H1 (cell line): ENCODE measurements around the gene WNT9B. TPM values are rescaled to one million over a fixed set of nuclear protein-coding genes. Genes with fewer than 3 reads are reported as not detected.

ENCODE experiments used
- CTCF ChIA-PET: fragments of 300-600 bp; sonication (Branson Sonifier 250); formaldehyde crosslinking; loops from one replicate; lab custom pipeline; 2021; ENCODE audit not compliant: partially characterized antibody; lab: Charles Lee
- POLR2A ChIA-PET: fragments of 300-600 bp; sonication (Branson Sonifier 250); formaldehyde crosslinking; loops from one replicate; lab custom pipeline; 2021; ENCODE audit warnings: inconsistent platforms; ENCODE audit not compliant: partially characterized antibody; lab: Charles Lee
- DNase-seq, 2 experiments: peaks; one replicate each; pipeline versions ENCODE4 v3.0.0 to v3.0.0-alpha.2; 2010 to 2022; ENCODE audit warnings: low spot score in 2 of 2, low read depth in 1 of 2, mixed read lengths in 1 of 2
- FAIRE-seq: peaks from 2 replicates; lab custom pipeline; 2011; peaks lifted over from hg19 to GRCh38; lab: Jason Lieb, UNC
- H2AFZ ChIP-seq: 2 replicates; pipeline ENCODE4 v1.8.1; 2012; ENCODE audit warnings: low read length, inconsistent platforms
- H2AK5ac ChIP-seq: 2 replicates; pipeline ENCODE4 v1.6.1; 2013; ENCODE audit warnings: low read depth, low read length
- H2BK120ac ChIP-seq: replicated peaks from 2 replicates; pipeline ENCODE3; 2013; ENCODE audit warnings: low read depth, low read length, inconsistent platforms
- H2BK12ac ChIP-seq: 2 replicates; pipeline ENCODE4 v1.6.1; 2013; ENCODE audit warnings: low read depth, low read length
- H2BK15ac ChIP-seq: 2 replicates; pipeline ENCODE4 v1.6.1; 2013; ENCODE audit warnings: low read length
- H2BK20ac ChIP-seq: 2 replicates; pipeline ENCODE4 v1.6.1; 2013; ENCODE audit warnings: low read length
- H2BK5ac ChIP-seq: 2 replicates; pipeline ENCODE4 v1.6.1; 2013; ENCODE audit warnings: low read depth, low read length
- H3K14ac ChIP-seq: 2 replicates; pipeline ENCODE4 v1.6.1; 2013; ENCODE audit warnings: inconsistent platforms; ENCODE audit not compliant: insufficient read length
- H3K18ac ChIP-seq: 2 replicates; pipeline ENCODE4 v1.6.1; 2013; ENCODE audit warnings: low read length; ENCODE audit errors: extremely low read depth
- H3K23ac ChIP-seq: 2 replicates; pipeline ENCODE4 v1.6.1; 2013; ENCODE audit warnings: inconsistent platforms; ENCODE audit not compliant: insufficient read length
- H3K23me2 ChIP-seq: 2 replicates; pipeline ENCODE4 v1.6.1; 2013; ENCODE audit warnings: low read depth, low read length
- H3K27ac ChIP-seq: 2 replicates; pipeline ENCODE4 v1.6.1; 2011; ENCODE audit warnings: low read depth, low read length, inconsistent platforms
- H3K27me3 ChIP-seq, 4 experiments: replicated peaks in 1 of 4; 1 replicate in 1 of 4; 2 replicates in 3 of 4; pipeline versions ENCODE4 v1.6.1 to v1.8.1; 2011 to 2013; ENCODE audit warnings: low read length in 3 of 4, mild to moderate bottlenecking in 3 of 4, inconsistent platforms in 2 of 4, mixed read lengths in 2 of 4, moderate library complexity in 1 of 4; ENCODE audit not compliant: control insufficient read depth in 3 of 4, insufficient read depth in 3 of 4; ENCODE audit errors: extremely low read depth in 1 of 4
- H3K36me3 ChIP-seq, 4 experiments: 2 replicates each; pipeline versions ENCODE4 v1.6.1 to v1.8.1; 2011 to 2013; ENCODE audit warnings: mild to moderate bottlenecking in 4 of 4, low read length in 3 of 4, moderate library complexity in 2 of 4, control low read depth in 1 of 4, inconsistent platforms in 1 of 4; ENCODE audit not compliant: insufficient read depth in 4 of 4, control insufficient read depth in 2 of 4
- H3K4ac ChIP-seq: replicated peaks from 2 replicates; pipeline ENCODE3; 2013; ENCODE audit warnings: low read length, low read depth, mixed read lengths, inconsistent platforms; ENCODE audit not compliant: insufficient read length
- H3K4me1 ChIP-seq, 4 experiments: replicated peaks in 1 of 4; 1 replicate in 1 of 4; 2 replicates in 3 of 4; pipeline versions ENCODE4 v1.6.1 to v1.8.1; 2011 to 2013; ENCODE audit warnings: low read length in 3 of 4, inconsistent platforms in 2 of 4, mixed read lengths in 1 of 4; ENCODE audit not compliant: insufficient read depth in 4 of 4, control insufficient read depth in 3 of 4
- H3K4me2 ChIP-seq, 2 experiments: 2 replicates each; pipeline versions ENCODE4 v1.6.1 to v1.8.1; 2011 to 2013; ENCODE audit warnings: low read depth in 2 of 2, low read length in 2 of 2, control low read depth in 1 of 2, inconsistent platforms in 1 of 2, mild to moderate bottlenecking in 1 of 2; ENCODE audit not compliant: insufficient read depth in 1 of 2
- H3K4me3 ChIP-seq, 4 experiments: fragments of 200-600, 300-600 bp in 1 of 4; sonication (generic), shearing (Covaris generic), sonication (Bioruptor Twin) in 1 of 4; 2 replicates each; pipeline versions ENCODE4 v1.5.1 to v1.8.1; 2011 to 2016; ENCODE audit warnings: low read length in 4 of 4, low read depth in 3 of 4, control low read depth in 2 of 4, inconsistent platforms in 2 of 4, mild to moderate bottlenecking in 2 of 4, mixed read lengths in 1 of 4, moderate library complexity in 1 of 4; ENCODE audit not compliant: insufficient read depth in 2 of 4; ENCODE audit errors: extremely low read depth in 1 of 4
- H3K56ac ChIP-seq: replicated peaks from 2 replicates; pipeline ENCODE3; 2013; ENCODE audit warnings: low read depth, mild to moderate bottlenecking, mixed read lengths, low read length, inconsistent platforms; ENCODE audit not compliant: insufficient read length
- H3K79me1 ChIP-seq: 2 replicates; pipeline ENCODE4 v1.6.1; 2013; ENCODE audit warnings: low read depth, low read length, control low read depth
- H3K79me2 ChIP-seq, 2 experiments: 2 replicates each; pipeline versions ENCODE4 v1.6.1 to v1.8.1; 2012 to 2013; ENCODE audit warnings: low read length in 2 of 2, mild to moderate bottlenecking in 2 of 2, inconsistent platforms in 1 of 2; ENCODE audit not compliant: insufficient read depth in 2 of 2, control insufficient read depth in 1 of 2
- H3K9ac ChIP-seq, 4 experiments: replicated peaks in 1 of 4; 1 replicate in 1 of 4; 2 replicates in 3 of 4; pipeline versions ENCODE4 v1.6.1 to v1.8.1; 2011 to 2013; ENCODE audit warnings: low read depth in 3 of 4, low read length in 3 of 4, control low read depth in 2 of 4, mild to moderate bottlenecking in 2 of 4, moderate library complexity in 2 of 4, inconsistent platforms in 1 of 4; ENCODE audit errors: extremely low read depth in 1 of 4
- H3K9me3 ChIP-seq, 2 experiments: 2 replicates each; pipeline versions ENCODE4 v1.6.1 to v1.8.1; 2012 to 2013; ENCODE audit warnings: mild to moderate bottlenecking in 2 of 2, moderate library complexity in 2 of 2, control low read depth in 1 of 2, inconsistent platforms in 1 of 2, low read depth in 1 of 2, low read length in 1 of 2, mixed read lengths in 1 of 2; ENCODE audit not compliant: insufficient read depth in 2 of 2
- H4K20me1 ChIP-seq, 2 experiments: replicated peaks in 1 of 2; 2 replicates each; pipeline versions ENCODE3 to v1.8.1; 2011 to 2013; ENCODE audit warnings: inconsistent platforms in 2 of 2, low read length in 2 of 2, mild to moderate bottlenecking in 1 of 2; ENCODE audit not compliant: insufficient read depth in 2 of 2, control insufficient read depth in 1 of 2
- H4K5ac ChIP-seq: 2 replicates; pipeline ENCODE4 v1.6.1; 2013; ENCODE audit warnings: low read length, low read depth, mixed read lengths, inconsistent platforms; ENCODE audit not compliant: insufficient read length
- H4K8ac ChIP-seq: 2 replicates; pipeline ENCODE4 v1.8.0; 2013; ENCODE audit warnings: mild to moderate bottlenecking, moderate library complexity, low read length, inconsistent platforms; ENCODE audit not compliant: insufficient read depth; ENCODE audit errors: extremely low read depth
- H4K91ac ChIP-seq: replicated peaks from 2 replicates; pipeline ENCODE3; 2013; ENCODE audit warnings: low read length, mixed read lengths, inconsistent platforms; ENCODE audit not compliant: insufficient read length
- ASH2L ChIP-seq: fragments of 200-600, 300-600 bp; sonication (generic); IDR thresholded peaks from one replicate; pipeline ENCODE4 v1.7.1; 2017; ENCODE audit warnings: low read length
- BRCA1 ChIP-seq: IDR thresholded peaks from 2 replicates; pipeline ENCODE4 v1.6.1; 2012; ENCODE audit warnings: low read depth, low read length, improper control_type of control experiment
- CBX5 ChIP-seq: fragments of 300-800, 300-1000 bp; sonication (generic); IDR thresholded peaks from 2 replicates; pipeline ENCODE4 v1.7.1; 2016; ENCODE audit warnings: antibody characterized with exemption, low read length, low read depth
- CREB1 ChIP-seq: IDR thresholded peaks from 2 replicates; pipeline ENCODE4 v1.6.1; 2012; ENCODE audit warnings: inconsistent platforms
- POU5F1 ChIP-seq: IDR thresholded peaks from 2 replicates; pipeline ENCODE4 v1.6.1; 2011; ENCODE audit warnings: low read depth, mild to moderate bottlenecking, low read length, moderate library complexity
- RNF2 ChIP-seq: fragments of 200-900, 300-1000 bp; sonication (generic); IDR thresholded peaks from 2 replicates; pipeline ENCODE4 v1.7.1; 2016; ENCODE audit warnings: borderline replicate concordance, low read depth, mild to moderate bottlenecking, antibody characterized with exemption, low read length; ENCODE audit not compliant: poor library complexity, severe bottlenecking; ENCODE audit errors: missing control alignments
- SRF ChIP-seq: IDR thresholded peaks from 2 replicates; pipeline ENCODE4 v1.6.1; 2011; ENCODE audit warnings: mild to moderate bottlenecking, low read depth, low read length, moderate library complexity
- TAF7 ChIP-seq: optimal IDR thresholded peaks from 2 replicates; pipeline ENCODE3; 2011; ENCODE audit warnings: low read depth, mild to moderate bottlenecking, inconsistent platforms, low read length, moderate library complexity, borderline replicate concordance
- USF2 ChIP-seq: IDR thresholded peaks from 2 replicates; pipeline ENCODE4 v1.6.1; 2011; ENCODE audit warnings: low read length, improper control_type of control experiment
- WGBS, 2 experiments: shearing (Covaris generic) in 1 of 2; methylation state at CpG; one replicate each; pipeline versions ENCODE4 v1.1.6 to v1.1.7; 2013 to 2015; ENCODE audit warnings: low lambda C conversion rate in 2 of 2, mixed read lengths in 2 of 2, inconsistent platforms in 1 of 2, low coverage in 1 of 2, missing lambda C conversion rate in 1 of 2; ENCODE audit not compliant: insufficient replicate concordance in 2 of 2, insufficient coverage in 1 of 2, insufficient read length in 1 of 2; ENCODE audit errors: extremely low coverage in 1 of 2, missing lambda C conversion rate in 1 of 2; 5-methylcytosine and 5-hydroxymethylcytosine counted together
- polyA plus RNA-seq, 7 experiments: library from polyadenylated mRNA; depleted of rRNA in 3 of 7; stranded (reverse) in 5 of 7; unstranded in 2 of 7; fragments of >200 nt in 5 of 7; fragments of 200-250 nt in 2 of 7; gene quantifications; 1 replicate in 5 of 7; 2 replicates in 1 of 7; 4 replicates in 1 of 7; pipeline versions ENCODE4 v1.2.1 to v1.2.3, GENCODE V29; 2011 to 2013; ENCODE audit warnings: missing spikeins in 2 of 7, mixed read lengths in 2 of 7
- total RNA-seq: library from RNA; stranded (reverse); fragmentation: NEBNext Ultra II Directional; extraction: Animal tissue kit (Norgen Biotek cat#: 25700); gene quantifications from 2 replicates; pipeline ENCODE4 v1.2.1, GENCODE V29; 2021

The WNT9B gene
- total and polyA plus RNA-seq, 2 of the 8 experiments (the other 6 are each of a cell fraction or from before 2014, with no cell fraction given), result 0.21 TPM; not detected in 1

DNA sequence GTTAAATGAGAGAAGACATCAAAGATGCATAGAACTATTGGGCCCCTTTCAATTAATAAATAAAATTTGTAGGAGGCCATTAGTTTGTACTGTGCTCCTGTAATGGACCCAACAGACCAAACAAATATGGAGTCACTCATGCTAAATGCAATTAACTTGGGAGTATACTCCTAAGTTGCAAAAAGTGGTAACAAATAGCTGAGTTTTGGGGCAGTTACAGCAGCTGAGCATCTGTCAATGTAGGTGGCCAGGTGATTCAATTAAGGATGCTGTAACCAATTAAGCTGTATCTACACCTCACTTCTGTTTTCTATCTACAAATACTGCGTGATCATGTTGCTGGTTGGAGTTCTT is 34.9 kb downstream of the WNT9B start:
- Histone ChIP-seq H3K14ac (no peak overlapping the region), H3K9me3 (no peaks in the 10 kb centered on the region), H4K91ac (no peak overlapping the region), H2BK5ac (no peak overlapping the region), H2AK5ac (no peak overlapping the region), H2BK15ac (no peak overlapping the region), H3K27ac (no peak overlapping the region), H3K9ac (no peak overlapping the region), H3K36me3 (no peaks in the 10 kb centered on the region), H4K20me1 (no peaks in the 10 kb centered on the region), H3K4me2 (no peak overlapping the region), H3K27me3 (no peaks in the 10 kb centered on the region), H3K4me3 (no peak overlapping the region), H2AFZ (no peak overlapping the region), H2BK20ac (no peak overlapping the region), H4K5ac (no peak overlapping the region), H2BK12ac (no peak overlapping the region), H3K79me2 (no peaks in the 10 kb centered on the region), H4K8ac (no peak overlapping the region), H3K56ac (no peak overlapping the region), H3K4me1 (no peaks in the 10 kb centered on the region; a peak in 2 of 7 replicates), H2BK120ac (no peak overlapping the region), H3K4ac (no peak overlapping the region), H3K18ac (no peak overlapping the region), H3K23me2 (no peaks in the 10 kb centered on the region), H3K79me1 (no peaks in the 10 kb centered on the region), H3K23ac (no peak overlapping the region)
- ChIA-PET POLR2A (interaction anchor here (1.2 kb wide), 1 partner anchor 20 kb away, joined by 3 read pairs; no protein-coding TSS in a partner anchor), CTCF (interaction anchor here (1.1 to 4.3 kb wide), 6 partner anchors 11 to 91 kb away, joined by 3 to 41 read pairs (median 5); no protein-coding TSS in a partner anchor)
- 87% methylated on average over 1 of the region's 1 CpG; no CpG with 5 or more reads in 1 of the 2 experiments for WGBS, 2 experiments
- no peak for DNase-seq
- no peak for FAIRE-seq
- TF ChIP-seq POU5F1, result no peak
- TF ChIP-seq CBX5, result no peak
- no peak for TF ChIP-seq CREB1
- no peak for TF ChIP-seq RNF2
- no peak for TF ChIP-seq BRCA1
- no peak for TF ChIP-seq USF2
- TF ChIP-seq ASH2L, result no peak
- TF ChIP-seq SRF, result no peak
- no peak for TF ChIP-seq TAF7
